HUES64 (cell line): ENCODE data around the gene SGCG.

Experiments
- H3K27ac ChIP-seq: 2 replicates; pipeline ENCODE4 v1.7.0; 2013; ENCODE audit warnings: low read depth, low read length, inconsistent platforms
- H3K27me3 ChIP-seq: 2 replicates; pipeline ENCODE4 v1.6.1; 2013; ENCODE audit warnings: mild to moderate bottlenecking, low read length; ENCODE audit not compliant: insufficient read depth
- H3K36me3 ChIP-seq: 2 replicates; pipeline ENCODE4 v1.6.1; 2013; ENCODE audit warnings: mild to moderate bottlenecking, low read length; ENCODE audit not compliant: insufficient read depth
- H3K4me1 ChIP-seq: 2 replicates; pipeline ENCODE4 v1.6.1; 2013; ENCODE audit warnings: mild to moderate bottlenecking, low read length, moderate library complexity; ENCODE audit not compliant: insufficient read depth
- H3K4me3 ChIP-seq: 2 replicates; pipeline ENCODE4 v1.5.1; 2013; ENCODE audit warnings: mild to moderate bottlenecking, low read length, moderate library complexity
- H3K9ac ChIP-seq: 2 replicates; pipeline ENCODE4 v1.6.1; 2013; ENCODE audit warnings: mild to moderate bottlenecking, low read depth, low read length
- H3K9me3 ChIP-seq: 2 replicates; pipeline ENCODE4 v1.6.1; 2013; ENCODE audit warnings: low read depth, low read length; ENCODE audit not compliant: insufficient read depth
- WGBS: fragments of 150-250, 120-280 bp; methylation state at CpG from one replicate; pipeline ENCODE4 v1.1.7; 2013; ENCODE audit warnings: missing lambda C conversion rate; 5-methylcytosine and 5-hydroxymethylcytosine counted together

Gene SGCG

DNA sequence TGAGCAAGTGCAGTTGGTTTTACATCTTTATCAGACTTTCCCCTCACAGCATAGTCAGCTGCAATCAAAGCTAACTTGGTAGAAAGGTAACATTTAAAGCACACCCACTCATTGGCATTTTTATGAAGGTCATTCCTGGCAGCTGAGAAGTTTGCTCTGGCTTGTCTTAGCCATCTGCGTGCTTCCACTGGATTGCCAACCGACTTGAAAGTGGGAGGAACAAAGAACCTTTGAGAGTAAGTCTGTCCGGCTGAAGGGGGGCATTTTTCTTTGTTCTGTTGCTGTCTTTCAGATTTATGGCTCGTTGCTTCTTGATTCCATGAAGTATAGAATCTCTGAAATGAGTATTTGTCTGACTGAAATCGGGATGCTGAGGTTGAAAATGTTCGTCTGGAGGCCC lies 149.6 kb downstream of the SGCG start:
- Histone ChIP-seq H3K27ac (no peak overlapping the region), H3K27me3 (no peaks in the 10 kb centered on the region), H3K36me3 (peaks cover 49% of the 10 kb centered on the region), H3K4me3 (no peak overlapping the region), H3K9ac (no peak overlapping the region), H3K4me1 (no peaks in the 10 kb centered on the region), H3K9me3 (peaks cover 47% of the 10 kb centered on the region)
- WGBS, result 90% methylated on average over 6 of the region's 6 CpGs

GRCh38 chr13:23339225-23339624 lies 158.4 kb downstream of the SGCG start:
- Histone ChIP-seq H3K36me3 (peaks cover 92% of the 10 kb centered on the region), H3K9ac (no peak overlapping the region), H3K4me1 (no peaks in the 10 kb centered on the region), H3K4me3 (no peak overlapping the region), H3K9me3 (peaks cover 81% of the 10 kb centered on the region), H3K27me3 (no peaks in the 10 kb centered on the region), H3K27ac (no peak overlapping the region)
- 100% methylated on average over 1 of the region's 1 CpG for WGBS

GRCh38 chr13:23344931-23345595 lies 164.3 kb downstream of the SGCG start:
- no peak overlapping the region for H3K9ac ChIP-seq
- H3K27me3 ChIP-seq, result no peaks in the 10 kb centered on the region
- H3K9me3 ChIP-seq, result peaks cover 23% of the 10 kb centered on the region
- H3K4me1 ChIP-seq, result no peaks in the 10 kb centered on the region
- no peak overlapping the region for H3K27ac ChIP-seq
- no peak overlapping the region for H3K4me3 ChIP-seq
- peaks cover 88% of the 10 kb centered on the region for H3K36me3 ChIP-seq
- WGBS, result 93% methylated on average over 4 of the region's 4 CpGs

GRCh38 chr13:23347601-23348000 lies 166.8 kb downstream of the SGCG start:
- no peak overlapping the region for H3K27ac ChIP-seq
- H3K36me3 ChIP-seq, result peaks cover 91% of the 10 kb centered on the region
- H3K4me1 ChIP-seq, result no peaks in the 10 kb centered on the region
- 0 out of 2 replicates have a peak, but pooled peaks cover 2% of the 10 kb centered on the region for H3K9me3 ChIP-seq
- H3K27me3 ChIP-seq, result no peaks in the 10 kb centered on the region
- no peak overlapping the region for H3K9ac ChIP-seq
- 86% methylated on average over 1 of the region's 1 CpG for WGBS
- H3K4me3 ChIP-seq, result no peak overlapping the region

DNA sequence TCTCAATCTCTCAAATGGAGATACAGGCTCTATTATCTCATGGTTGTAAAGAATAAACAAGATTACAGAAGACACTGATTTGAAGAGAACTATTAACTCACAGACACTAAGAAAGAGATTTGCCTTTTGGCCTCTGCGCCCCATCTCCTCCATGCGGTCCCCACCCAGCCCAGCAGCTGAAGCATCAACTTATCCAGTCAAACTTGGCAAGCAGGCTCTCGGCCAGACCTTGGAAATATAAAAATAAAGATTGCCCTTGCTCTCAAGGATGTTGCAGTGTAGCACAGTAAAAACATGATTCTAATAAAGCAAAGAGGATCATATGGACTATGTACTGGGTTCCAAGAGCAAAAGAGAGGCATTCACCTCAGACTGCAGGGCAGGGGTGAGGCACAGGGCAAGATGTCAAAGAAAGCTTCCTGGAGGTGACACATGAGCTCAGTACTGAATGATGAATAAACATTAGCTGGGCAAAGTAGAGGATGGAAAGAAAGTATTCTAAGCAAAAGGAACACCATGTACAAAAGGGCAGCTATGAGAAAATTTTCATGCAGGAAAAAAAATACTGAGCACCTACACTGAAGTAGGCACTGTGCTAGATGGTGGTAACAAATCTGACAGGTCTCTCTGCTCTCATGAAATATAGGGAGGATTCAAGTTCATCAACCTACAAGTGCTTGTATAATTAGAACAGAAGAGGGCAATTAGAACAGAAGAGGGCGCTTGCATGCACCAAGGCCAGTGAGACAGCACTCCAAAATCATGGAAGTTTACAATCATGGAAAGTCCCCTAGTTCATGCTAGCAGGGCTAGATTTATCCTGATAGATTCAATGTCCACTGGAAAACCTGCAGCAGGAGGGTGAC lies 167.7 kb downstream of the SGCG start:
- no peak overlapping the region for H3K4me3 ChIP-seq
- 90% methylated on average over 4 of the region's 4 CpGs for WGBS
- no peak overlapping the region for H3K27ac ChIP-seq
- peaks cover 93% of the 10 kb centered on the region for H3K36me3 ChIP-seq
- no peaks in the 10 kb centered on the region for H3K9me3 ChIP-seq
- no peaks in the 10 kb centered on the region for H3K4me1 ChIP-seq
- no peaks in the 10 kb centered on the region for H3K27me3 ChIP-seq
- no peak overlapping the region for H3K9ac ChIP-seq

DNA sequence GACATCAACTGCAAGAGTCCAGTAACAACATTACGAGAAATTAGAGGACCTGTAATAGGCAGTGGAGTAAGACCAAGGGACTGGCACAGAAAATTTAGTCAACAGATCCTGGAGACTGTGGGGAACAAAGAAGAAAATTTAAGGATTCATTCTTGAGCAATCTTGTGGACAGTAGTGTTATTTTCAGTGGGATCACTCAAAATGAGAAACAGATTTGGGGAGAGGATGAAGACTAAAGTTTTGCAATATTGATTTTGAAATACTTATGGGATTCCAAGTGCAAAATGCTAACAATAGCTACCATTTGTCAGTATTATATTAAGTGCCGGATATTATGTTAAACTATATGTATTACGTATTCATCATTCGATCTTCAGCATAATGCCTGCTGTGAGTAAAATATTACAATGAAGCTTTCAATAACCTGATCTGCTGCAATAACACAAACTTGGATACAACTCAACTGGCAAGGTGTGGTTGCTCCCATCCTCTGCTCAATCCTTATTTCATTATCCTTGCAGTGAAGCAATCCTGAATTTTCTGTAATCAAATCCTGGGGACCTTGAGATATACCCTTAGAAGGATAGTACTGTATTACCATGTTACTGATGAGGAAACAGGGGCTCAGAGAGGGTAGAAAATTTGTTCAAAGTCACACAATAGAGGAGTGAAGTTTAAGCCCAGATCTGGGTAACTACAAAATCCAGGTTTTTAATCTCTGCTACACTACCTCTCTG lies 168.6 kb downstream of the SGCG start:
- no peaks in the 10 kb centered on the region for H3K27me3 ChIP-seq
- WGBS, result 96% methylated on average over 4 of the region's 4 CpGs
- peaks cover 94% of the 10 kb centered on the region for H3K36me3 ChIP-seq
- H3K27ac ChIP-seq, result no peak overlapping the region
- no peak overlapping the region for H3K4me3 ChIP-seq
- no peak overlapping the region for H3K9ac ChIP-seq
- H3K9me3 ChIP-seq, result no peaks in the 10 kb centered on the region
- no peaks in the 10 kb centered on the region for H3K4me1 ChIP-seq

DNA sequence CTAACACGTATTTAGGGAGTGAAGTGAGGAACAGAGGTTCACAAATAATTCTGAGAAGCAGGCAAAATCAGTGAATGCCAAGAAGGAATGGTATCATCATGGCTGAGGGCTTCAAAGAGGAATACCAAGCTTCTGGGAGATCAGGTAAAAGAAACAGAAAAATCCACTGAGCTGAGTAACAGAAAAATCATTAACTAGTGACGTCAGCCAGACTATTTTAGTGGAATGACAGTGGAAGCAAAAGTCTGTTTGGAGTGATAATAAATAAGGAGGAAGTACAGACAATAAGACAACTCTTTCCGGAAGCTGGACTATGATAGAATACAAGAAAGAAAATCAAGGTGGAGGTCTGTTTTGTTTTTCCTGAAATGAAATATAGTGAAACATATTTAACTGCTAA lies 169.2 kb downstream of the SGCG start:
- no peaks in the 10 kb centered on the region for H3K9me3 ChIP-seq
- no peak overlapping the region for H3K27ac ChIP-seq
- 95% methylated on average over 3 of the region's 3 CpGs for whole genome bisulfite sequencing
- H3K9ac ChIP-seq, result no peak overlapping the region
- peaks cover 94% of the 10 kb centered on the region for H3K36me3 ChIP-seq
- no peaks in the 10 kb centered on the region for H3K4me1 ChIP-seq
- H3K4me3 ChIP-seq, result no peak overlapping the region
- H3K27me3 ChIP-seq, result no peaks in the 10 kb centered on the region

DNA sequence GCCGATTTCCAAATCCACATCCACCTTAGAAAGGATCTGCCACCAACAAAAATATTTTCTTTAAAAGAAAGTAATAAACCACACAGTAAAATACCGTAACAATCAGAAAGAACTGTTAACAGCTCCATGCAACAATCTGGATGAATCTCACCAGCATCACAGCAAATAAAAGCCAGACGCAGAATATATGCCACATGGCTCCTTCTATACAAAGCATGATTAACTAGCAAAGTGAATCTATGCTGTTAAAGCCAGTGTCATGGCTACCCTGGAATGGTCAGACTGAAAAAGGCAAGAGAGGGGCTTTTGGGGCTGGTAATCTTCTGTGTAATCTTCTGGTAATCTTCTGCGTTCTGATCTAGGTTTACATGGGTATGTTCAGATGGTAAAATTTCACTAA lies 171.4 kb downstream of the SGCG start:
- Histone ChIP-seq H3K27ac (no peak overlapping the region), H3K4me3 (no peak overlapping the region), H3K9me3 (no peaks in the 10 kb centered on the region), H3K4me1 (no peaks in the 10 kb centered on the region), H3K27me3 (no peaks in the 10 kb centered on the region), H3K9ac (no peak overlapping the region), H3K36me3 (peaks cover 100% of the 10 kb centered on the region)
- WGBS, result 88% methylated on average over 4 of the region's 4 CpGs

GRCh38 chr13:23354520-23354919 lies 173.7 kb downstream of the SGCG start:
- WGBS, result 97% methylated on average over 5 of the region's 5 CpGs
- Histone ChIP-seq H3K4me3 (no peak overlapping the region), H3K9me3 (no peaks in the 10 kb centered on the region), H3K27me3 (no peaks in the 10 kb centered on the region), H3K9ac (no peak overlapping the region), H3K27ac (no peak overlapping the region), H3K36me3 (peaks cover 100% of the 10 kb centered on the region), H3K4me1 (no peaks in the 10 kb centered on the region)

DNA sequence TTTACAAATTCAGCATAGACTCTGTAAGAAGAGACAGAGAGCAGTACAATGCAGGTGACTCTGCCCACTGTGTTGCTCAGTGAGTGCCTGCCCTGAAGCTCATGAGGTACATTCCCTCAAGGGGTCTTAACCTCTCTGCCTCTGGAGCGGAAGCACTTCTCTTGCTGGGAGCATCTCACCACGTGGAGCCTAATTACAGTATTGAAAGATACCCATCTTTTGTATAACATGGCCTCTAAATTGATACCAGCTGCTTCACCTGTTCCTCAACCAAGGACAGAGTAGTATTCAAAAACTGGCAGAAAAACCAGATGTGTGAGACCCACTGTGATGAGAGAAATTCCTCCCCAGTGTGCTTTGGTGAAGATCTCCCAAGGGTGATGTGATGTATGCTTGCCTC lies 175.6 kb downstream of the SGCG start:
- Histone ChIP-seq H3K27me3 (no peaks in the 10 kb centered on the region), H3K4me3 (no peak overlapping the region), H3K36me3 (peaks cover 97% of the 10 kb centered on the region), H3K4me1 (no peaks in the 10 kb centered on the region), H3K9ac (no peak overlapping the region), H3K27ac (no peak overlapping the region), H3K9me3 (no peaks in the 10 kb centered on the region)
- 87% methylated on average over 2 of the region's 2 CpGs for WGBS

DNA sequence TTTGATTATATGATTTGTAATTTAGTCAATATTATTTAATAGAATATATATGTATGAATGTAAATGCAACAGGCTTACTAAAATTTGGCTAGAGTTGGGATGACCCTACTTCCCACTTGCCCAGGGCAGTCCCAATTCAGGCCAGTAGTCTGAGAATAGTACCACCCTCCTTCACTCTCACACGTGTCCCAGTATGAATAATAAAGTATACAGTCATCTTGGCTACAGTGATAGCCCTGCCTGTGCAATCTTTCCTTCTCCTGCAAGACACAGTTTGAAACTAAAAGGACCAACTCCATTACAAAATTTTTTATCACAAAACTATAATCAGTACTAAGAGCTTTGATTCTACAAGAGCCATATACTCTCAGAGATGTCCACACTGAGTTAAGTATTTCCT lies 176.6 kb downstream of the SGCG start:
- H3K9me3 ChIP-seq, result no peaks in the 10 kb centered on the region
- no peaks in the 10 kb centered on the region for H3K27me3 ChIP-seq
- no peak overlapping the region for H3K4me3 ChIP-seq
- H3K9ac ChIP-seq, result no peak overlapping the region
- peaks cover 97% of the 10 kb centered on the region for H3K36me3 ChIP-seq
- H3K4me1 ChIP-seq, result no peaks in the 10 kb centered on the region
- H3K27ac ChIP-seq, result no peak overlapping the region
- 100% methylated on average over 1 of the region's 1 CpG for WGBS
